Hindlimb muscle (tissue), 1 donor: ENCODE results near the gene TRIM7. TPM values are rescaled to one million over a fixed set of nuclear protein-coding genes. Genes with fewer than 3 reads are reported as not detected.
"Not testable (repeated sequence)": the region's sequence is repeated elsewhere in the genome, so short reads cannot be mapped to it uniquely, and the experiment has no call there.

Experiments used
- DNase-seq: peaks from one replicate; pipeline ENCODE4 v3.0.0-alpha.2; 2013
- polyA plus RNA-seq: library from polyadenylated mRNA; unstranded; fragments of 120-200 nt; gene quantifications from one replicate; pipeline ENCODE4 v1.2.1, GENCODE V29; 2013; ENCODE audit not compliant: insufficient read length

Gene TRIM7
- polyA plus RNA-seq, 1 donor: 20.4 TPM

DNA sequence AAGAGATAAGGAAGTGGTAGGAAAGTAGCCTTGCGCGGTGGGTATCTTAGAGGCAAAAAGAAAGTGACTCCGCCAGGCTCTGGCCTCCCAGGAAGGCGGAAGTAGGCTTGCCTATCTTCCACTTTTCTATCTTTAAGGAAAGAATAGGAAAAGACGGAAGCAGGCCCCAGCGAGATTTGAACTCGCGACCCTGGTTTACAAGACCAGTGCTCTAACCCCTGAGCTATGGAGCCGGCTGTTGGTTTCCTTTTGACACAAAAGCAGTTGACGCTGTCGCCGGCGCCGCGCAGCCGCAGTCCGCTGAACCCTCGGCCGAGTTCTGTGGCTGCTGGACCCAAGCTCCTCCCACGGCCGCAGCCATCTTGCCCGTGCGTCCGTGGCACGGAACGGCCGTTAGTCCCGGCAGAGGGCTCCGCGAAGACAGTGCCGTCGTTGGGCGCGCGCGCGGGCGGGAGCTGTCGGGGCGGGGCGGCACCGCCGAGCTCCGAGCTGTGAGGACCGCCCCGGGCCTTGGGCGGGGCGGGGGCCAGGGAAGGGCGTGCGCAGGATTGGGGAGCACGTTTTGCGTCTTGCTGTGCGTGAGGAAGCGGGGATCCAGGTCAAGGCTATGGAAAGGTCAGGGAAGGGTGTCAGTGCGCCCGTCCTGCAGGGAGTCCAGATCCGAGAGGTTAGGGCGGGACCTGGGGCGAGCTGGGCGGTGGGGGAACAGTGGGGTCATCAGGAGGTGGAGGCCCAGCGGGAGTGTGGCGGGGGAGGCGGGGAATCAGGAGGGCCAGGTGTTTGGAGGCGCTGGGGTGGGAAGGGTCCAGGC lies 13.3 kb downstream of the TRIM7 start:
- peak; percentile 97 for DNase-seq

DNA sequence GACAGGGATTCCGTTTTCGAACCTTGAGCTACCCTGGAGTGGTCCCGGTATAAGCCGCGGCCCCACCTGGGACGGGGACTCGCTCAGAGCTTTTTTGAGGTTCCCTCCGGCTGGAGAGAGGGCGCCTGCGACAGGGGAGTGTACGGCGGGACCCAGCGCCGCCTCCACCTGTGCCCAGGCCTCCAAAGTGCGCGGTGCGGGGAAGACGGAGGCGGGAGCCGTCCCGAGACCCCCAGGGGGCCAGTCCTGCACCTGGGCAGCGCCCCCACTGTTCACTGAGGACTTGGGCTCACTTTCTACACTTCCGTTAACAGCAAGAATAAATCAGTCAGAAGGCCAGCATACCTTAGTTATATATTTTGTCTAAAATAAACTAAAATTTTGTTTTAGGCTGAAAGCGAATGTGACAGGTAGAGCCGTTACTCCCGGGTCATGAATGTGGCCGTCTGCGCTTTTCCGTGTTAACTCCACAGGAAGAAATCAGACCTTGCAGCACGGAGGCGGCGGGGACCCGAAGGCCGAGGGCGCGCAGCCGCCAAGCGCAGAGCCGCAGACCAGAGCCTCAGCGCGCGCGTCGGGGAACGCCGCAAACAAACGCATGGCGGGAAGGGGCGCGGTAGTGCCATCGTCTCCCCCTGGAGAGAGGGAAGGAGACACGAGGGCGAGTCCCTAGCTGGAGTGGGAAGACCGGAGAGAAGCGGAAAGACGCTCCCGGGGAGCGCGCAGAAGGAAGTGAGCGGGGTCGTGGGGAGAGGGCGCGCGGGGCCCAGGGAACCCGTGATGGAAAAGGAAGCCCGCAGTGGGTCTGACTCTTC lies 14.1 kb downstream of the TRIM7 start:
- peak; percentile 60 for DNase-seq

DNA sequence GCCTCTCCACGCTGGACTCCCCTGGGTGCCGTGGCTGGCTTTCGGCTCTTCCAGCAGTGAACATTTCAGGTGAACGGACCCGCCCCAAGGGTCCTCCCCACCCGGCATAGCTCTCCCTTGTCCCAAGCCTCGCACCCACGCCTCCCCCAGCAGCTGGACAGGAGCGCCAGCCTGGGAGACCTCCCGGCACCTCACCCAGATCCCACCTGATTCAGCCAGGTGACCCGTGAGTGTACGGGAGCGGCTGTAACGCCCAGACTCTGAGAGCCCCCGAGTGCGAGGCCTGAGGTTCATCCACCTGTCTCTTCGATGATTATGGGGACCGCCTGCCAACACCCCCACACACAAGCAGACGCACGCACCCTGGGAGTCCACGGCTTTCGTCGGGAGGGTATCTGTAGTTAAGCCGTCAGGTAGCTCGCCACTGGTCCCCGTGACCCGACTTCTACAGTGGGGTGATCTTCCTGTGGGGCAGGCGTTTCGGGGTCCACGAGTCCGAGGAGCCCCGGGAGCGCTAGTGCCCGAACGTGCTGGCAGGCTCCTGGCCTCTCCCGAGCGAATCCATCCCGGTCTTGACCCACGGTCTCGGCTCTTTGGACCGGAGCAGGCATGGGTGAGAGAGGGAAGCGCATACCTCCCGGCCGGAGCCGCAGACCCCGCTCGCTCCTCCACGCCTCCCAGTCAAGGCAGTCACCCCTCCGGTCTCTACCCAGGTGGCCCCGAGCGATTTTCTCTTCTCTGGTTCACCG lies 14.9 kb downstream of the TRIM7 start:
- DNase-seq: no peak

DNA sequence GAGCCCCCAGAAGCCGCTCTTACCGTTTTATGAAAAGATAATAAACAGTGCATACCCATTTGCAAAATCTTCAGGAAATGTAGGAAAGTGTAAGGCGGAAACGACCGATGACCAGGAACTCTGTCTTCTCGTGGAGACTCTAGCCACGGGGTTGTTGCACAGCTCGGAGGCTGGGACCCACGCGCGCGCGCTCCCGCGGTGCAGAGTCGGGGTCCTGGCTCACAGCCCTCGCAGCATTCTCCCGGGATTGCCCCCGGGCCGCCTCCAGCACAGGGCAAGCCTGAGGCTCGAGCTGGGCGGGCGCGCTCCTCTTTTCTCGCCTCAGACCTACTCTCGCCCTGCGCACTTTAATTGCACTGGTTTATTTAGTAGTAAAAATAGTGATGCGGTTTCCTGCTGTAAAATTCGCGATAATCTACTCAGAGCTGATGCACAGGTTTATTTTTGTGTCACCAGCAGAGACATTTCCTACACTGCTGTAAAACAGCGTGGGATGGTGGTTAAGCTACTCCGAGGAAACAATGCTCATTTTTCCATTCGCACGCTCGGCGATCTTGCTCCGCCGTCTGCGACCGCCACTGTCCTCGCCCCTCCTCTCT lies 15.5 kb downstream of the TRIM7 start:
- no peak for DNase-seq

DNA sequence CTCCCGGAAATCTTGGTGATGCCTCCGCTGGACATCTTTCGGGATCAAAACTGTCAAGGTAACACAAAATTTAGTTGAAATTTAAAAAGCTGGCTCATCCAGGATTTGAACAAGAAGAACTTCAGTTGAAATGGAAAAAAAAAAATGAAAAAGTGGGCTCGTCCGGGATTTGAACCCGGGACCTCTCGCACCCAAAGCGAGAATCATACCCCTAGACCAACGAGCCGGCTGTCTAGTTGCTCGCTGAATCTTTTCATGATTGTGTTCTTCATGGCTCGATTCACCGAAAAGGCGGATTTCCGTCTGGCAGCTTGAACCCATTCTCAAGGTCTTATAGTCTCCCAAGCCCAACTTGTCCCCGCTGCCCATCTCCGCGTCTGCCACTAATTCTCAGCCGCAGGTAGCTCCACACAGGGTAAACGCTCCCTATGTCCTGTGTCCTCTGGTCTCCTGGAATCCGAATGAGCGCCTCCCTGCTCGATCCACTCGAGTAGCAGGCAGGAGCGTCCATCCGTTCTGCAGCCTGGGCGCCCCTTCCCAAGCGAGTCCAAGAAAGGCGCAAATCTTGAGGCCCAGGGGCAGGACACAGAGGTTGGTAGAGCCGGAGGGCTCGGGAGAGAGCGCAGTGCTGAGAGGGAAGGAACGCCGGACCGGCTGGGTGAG lies 16.2 kb downstream of the TRIM7 start:
- peak; percentile 87 for DNase-seq

DNA sequence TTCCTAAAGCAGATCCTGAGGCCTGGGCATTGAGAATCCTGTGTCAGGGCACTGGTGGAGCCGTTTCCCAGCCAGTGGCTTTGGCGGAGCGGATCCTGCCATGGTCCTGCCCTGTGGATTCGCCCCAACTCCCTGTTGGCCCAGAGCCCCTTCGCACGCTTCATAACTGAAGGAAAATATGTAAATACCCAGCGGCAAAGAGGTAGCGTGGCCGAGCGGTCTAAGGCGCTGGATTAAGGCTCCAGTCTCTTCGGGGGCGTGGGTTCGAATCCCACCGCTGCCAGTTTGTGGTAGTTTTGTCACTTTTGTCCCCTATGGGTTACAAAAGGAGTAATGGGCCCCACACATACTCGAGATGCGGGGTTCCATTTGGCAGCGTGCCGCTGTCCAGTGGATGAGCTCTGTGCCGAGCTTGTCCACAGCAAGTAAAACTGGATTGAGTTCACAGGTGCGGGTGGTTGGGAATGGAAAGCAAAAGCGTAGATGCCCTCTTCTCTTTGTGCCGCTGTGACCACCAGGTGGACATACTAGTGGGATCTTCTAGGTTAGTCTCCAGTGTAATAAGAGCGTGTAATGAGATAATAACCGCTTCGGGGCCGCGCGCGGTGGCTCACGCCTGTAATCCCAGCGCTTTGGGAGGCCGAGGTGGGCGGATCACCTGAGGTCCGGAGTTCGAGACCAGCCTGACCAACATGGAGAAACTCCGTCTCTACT lies 17.3 kb downstream of the TRIM7 start:
- peak; percentile 73 for DNase-seq

DNA sequence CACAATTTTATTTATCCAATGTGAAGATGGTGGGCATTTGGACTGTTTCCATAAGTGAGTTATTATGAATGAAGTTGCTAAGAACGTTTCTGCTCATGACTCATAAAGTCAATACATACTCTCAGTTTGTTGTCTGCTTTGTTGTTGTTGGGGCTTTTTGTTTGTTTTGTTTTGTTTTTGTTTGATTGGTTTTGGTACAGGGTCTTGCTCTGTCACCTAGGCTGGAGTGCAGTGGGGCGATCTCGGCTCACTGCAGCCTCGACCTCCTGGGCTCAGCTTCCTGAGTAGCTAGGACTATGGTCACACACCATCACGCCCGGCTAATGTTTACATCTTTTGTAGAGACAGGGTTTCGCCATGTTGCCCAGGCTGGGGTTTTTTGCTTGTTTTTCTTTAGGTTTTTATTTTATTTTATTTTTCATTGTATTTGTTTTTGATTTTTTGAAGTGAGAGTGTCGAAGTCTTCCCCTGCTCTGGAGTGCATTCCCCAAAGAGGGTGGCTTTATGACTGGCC lies 18.0 kb downstream of the TRIM7 start:
- DNase-seq: no peak

DNA sequence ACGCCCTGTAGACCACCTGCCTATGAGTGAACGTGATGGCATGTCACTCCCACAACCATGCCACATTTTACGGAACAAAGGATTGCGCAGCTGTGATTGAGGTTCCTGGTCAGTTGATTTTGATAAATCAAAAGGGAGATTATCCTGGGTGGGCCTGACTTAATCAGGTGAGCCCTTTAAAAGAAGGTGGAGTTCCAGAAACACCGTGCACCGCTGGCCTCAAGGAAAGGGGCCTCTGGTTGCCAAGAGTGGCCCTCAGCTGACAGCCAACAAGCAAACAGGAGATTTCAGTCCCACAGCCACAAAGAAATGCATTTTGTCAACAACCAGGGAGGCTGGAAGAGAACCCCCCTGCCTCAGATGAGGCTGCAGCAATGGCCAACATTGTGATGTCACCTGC lies 19.0 kb downstream of the TRIM7 start:
- DNase-seq: no peak

DNA sequence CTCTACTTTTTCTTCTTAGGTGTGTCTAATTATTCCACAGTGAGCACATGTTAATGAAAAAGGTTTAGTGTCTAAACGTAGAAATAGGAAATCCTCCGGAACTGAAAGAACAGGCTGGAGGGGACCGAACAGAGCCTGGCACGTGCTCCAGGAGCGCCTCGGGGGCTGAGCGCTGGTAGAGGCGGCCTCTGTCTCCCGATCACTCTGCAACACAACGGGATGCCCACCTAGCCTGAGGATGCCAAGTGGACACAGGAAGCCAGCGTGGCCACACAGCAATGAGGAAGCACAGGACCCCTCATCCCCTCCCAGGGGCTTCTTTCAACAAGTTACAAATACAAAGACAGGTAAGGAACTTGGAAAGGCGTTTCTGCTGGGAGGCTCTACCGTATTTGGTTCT lies 19.4 kb downstream of the TRIM7 start:
- no peak for DNase-seq

DNA sequence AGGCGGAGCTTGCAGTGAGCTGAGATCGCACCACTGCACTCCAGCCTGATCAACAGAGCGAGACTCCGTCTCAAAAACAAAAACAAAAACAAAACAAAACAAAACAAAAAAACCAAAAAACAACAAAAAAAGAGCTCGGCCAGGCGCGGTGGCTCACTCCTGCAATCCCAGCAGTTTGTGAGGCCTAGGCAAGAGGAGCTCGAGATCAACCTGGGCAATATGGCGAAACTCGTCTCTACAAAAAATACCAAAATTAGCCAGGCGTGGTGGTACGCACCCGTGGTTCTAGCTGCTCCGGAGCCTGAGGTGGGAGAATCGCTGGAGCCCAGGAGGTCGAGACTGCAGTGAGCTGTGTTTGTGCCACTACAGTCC lies 20.2 kb downstream of the TRIM7 start:
- no peak for DNase-seq

DNA sequence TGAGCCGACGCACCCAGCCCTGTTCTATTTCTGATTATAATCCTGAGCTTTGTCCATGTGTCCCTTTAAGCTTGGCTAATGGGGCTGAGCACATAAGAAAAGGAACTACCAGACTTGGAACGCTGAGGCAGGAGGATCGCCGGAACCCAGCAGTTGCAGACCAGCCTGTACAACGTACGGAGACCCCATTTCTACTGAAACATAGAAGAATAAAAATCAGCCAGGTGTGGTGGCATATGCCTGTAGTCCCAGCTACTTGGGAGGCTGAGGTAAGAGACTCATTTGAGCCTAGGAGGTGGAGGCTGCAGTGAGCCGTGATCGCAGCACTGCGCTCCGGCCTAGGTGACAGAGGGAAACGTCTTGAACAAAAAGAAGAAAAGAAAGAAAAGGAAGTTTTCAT lies 22.3 kb downstream of the TRIM7 start:
- no peak for DNase-seq

DNA sequence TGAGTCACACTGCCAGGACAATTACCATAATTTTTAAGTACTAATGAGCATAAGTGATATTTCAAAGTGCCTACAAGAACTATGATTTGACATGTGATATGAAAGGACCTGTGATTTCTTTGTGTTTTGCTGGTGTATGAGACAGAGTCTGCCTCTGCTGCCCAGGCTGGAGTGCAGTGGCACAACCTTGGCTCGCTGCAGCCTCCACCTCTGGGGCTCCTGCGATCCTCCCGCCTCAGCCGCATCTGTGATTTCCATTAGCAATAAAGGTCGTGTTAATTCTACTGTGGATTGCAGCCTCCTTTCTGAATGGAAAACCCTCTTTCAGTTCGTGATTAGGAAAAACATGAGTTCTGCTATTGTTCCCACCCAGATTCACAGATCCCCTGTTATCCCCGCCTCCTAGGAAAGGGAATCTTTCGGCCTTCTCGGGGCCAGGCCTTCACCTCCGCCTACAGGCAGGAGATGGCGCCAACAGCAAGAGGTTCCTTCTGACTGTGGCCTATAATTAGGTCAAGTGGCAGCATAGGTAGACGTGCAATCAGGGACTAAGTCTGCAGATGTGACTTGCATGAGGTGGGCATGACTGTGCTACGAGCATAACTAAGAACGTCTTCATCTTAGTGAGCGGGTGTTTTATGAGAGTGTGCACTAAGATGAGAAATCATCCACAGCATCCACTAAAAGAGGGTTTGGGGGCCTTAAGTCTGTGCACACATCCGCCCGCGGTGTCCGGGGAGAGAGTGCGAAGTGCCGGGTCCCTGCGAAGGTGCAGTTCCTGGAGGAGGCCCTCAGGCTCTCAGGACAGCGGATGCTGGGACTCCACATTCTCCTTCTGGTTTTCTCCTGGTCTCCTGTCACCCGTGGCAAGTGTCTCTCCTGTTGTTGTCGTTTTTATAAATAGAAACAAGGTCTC lies 23.1 kb downstream of the TRIM7 start:
- DNase-seq: no peak

DNA sequence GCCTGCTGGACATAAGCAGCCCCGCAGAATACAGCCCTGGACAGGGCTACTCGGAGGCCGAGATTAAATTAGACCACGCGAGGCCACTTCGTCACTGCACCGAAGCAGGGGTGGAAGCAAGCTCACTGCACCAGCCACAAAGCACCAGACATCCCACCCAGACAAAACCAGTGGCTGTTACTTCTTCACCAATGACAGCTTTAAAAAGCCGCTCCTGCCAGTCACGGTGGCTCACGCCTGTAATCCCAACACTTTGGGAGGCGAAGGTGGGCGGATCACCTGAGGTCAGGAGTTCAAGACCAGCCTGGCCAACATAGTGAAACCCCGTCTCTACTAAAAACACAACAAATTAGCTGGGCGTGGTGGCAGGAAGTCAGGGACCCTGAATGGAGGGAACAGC lies 27.4 kb downstream of the TRIM7 start:
- not testable (repeated sequence) for DNase-seq

DNA sequence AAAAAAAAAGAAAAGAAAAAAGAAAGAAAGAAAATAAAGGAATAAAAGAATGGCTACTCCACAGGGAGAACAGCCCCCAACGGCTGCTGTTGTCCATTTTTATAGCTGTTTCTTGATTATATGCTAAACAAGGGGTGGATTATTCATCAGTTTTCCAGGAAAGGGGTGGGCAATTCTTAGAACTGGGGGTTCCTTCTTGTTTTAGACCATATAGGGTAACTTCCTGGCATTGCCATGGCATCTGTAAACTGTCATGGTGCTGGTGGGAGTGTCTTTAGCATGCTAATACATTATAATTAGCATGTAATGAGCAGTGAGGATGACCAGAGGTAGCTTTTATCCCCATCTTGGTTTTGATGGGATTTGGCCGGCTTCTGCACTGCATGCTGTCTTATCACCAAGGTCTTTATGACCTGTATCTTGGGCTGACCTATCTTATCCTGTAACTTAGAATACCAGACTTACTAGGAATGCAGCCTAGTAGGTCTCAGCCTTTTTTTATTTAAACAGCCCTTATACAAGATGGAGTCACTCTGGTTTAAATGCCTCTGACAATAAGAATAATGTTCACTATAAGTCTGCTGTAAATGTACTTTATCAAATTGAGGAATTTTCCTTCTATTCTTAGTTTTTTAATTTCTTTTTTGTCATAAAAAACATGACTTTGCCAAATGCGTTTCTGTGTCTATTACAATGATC lies 28.6 kb downstream of the TRIM7 start:
- DNase-seq: no peak

DNA sequence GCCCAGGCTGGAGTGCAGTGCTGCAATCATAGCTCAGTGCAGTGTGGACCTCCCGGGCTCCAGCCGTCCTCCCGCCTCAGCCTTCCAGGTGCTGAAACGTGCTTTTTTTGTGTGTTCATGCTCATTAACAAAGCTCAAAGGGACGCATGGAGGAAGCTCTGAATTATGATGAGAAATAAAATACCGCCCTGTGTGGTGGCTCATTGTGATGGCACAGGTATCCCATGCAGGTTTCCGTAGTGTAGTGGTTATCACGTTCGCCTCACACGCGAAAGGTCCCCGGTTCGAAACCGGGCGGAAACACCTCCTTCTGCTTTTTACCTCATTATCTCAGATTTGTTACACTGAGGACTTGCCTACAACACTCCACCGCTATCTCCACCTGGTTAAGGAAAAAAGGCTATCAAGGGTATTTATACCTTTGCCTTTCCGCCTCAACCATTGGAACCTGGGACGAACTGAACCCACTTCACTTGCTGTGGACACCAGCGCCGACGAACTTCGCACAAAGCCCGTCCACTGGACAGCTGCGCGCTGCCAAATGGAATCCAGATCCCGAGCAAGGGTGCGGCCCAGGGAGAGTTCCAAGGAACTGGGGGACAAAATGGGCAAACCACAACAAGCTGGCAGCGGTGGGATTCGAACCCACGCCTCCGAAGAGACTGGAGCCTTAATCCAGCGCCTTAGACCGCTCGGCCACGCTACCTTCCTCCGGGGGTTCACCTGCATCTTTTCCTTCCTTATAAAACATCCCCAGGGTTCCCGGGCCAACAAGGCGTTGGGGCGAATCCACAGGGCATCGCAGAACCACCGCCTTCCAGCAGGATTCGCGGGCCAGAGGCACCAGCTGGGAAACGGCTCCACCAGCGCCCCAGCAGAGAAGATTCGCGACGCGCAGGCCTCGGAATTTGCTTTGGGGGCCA lies 31.3 kb downstream of the TRIM7 start:
- DNase-seq: no peak

DNA sequence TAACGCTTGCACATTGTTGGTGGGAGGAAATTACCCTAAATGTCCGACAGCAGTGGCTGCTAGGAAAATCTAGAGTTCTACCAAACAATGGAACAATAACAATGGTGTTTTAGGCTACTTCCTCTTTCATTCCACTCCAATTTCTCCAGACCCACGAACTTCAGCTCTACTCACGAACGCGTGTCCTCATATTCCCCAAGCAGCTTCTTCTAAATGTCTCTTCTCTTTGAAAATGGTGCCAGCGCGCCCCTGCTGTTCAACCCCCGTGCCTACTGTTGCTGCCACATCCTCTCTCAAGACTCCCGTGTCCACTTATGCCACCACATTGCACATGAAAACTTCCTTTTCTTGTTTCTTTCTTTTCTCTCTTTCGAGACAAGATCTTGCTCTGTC lies 32.0 kb downstream of the TRIM7 start:
- no peak for DNase-seq

DNA sequence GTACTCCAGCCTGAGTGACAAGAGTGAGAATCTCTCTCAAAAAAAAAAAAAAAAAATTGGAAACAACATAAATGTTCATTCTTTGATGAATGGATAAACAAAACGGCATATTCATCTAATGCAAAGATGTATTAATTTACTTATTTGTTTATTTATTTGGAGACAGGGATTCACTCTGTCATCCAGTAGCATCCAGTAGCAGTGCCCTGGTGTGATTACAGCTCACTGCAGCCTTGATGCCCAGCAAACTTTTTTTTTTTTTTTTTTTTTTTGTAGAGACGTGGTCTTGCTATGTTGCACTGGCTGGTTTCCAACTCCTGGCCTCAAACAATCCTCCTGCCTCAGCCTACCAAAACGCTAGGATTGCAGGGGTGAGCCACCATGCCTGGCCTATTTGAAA lies 33.2 kb downstream of the TRIM7 start:
- no peak for DNase-seq

DNA sequence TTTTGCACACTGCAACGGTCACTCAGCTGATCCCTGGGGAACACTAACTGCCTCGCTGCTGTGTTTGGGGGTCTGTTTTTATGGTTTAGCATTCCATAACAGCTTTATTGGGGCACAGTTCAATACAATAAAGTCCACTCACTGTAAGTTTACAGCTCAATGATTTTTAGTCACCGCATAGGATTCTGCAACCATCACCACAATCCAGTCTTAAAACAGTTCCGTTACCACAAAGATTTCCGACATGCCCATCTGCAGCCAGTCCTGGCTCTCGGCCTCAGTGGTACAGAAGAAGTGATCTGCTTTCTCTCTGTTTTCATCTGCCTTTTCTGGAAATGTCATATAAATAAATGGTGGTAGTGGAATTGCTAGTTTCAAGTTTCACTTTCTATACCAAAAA lies 34.0 kb downstream of the TRIM7 start:
- no peak for DNase-seq
